Effector memory CD4-positive, alpha-beta T cell (primary cell): ENCODE results near the gene MAP3K14.
A peak's percentile ranks its signal among the peaks of the same experiment; 100 is the strongest.

ENCODE experiments used
- DNase-seq, 3 donors: peaks; one replicate each; pipeline ENCODE4 v3.0.0-alpha.2; 2020
- H3K27ac ChIP-seq: 2 replicates; pipeline ENCODE4 v1.7.0; 2013; ENCODE audit warnings: mild to moderate bottlenecking, low read length, moderate library complexity; ENCODE audit not compliant: insufficient read depth, poor library complexity, severe bottlenecking
- H3K27me3 ChIP-seq: replicated peaks from 2 replicates; pipeline ENCODE4 v1.7.0; 2013; ENCODE audit warnings: mild to moderate bottlenecking, low read length; ENCODE audit not compliant: insufficient read depth, control insufficient read depth, poor library complexity, severe bottlenecking
- H3K36me3 ChIP-seq: 2 replicates; pipeline ENCODE4 v1.7.0; 2013; ENCODE audit warnings: mild to moderate bottlenecking, low read length, moderate library complexity; ENCODE audit not compliant: control insufficient read depth, insufficient read depth
- H3K4me1 ChIP-seq: 2 replicates; pipeline ENCODE4 v1.7.0; 2013; ENCODE audit warnings: low read length, mild to moderate bottlenecking; ENCODE audit not compliant: control insufficient read depth, insufficient read depth, poor library complexity, severe bottlenecking
- H3K4me3 ChIP-seq: 2 replicates; pipeline ENCODE4 v1.7.0; 2013; ENCODE audit warnings: low read length, low read depth, mild to moderate bottlenecking; ENCODE audit not compliant: insufficient read depth, poor library complexity, severe bottlenecking
- H3K9me3 ChIP-seq: 2 replicates; pipeline ENCODE4 v1.7.0; 2013; ENCODE audit warnings: mild to moderate bottlenecking, low read length, moderate library complexity; ENCODE audit not compliant: control insufficient read depth
- total RNA-seq, 3 donors: gene quantifications; one replicate each; lab custom pipeline; 2026; lab: John Stamatoyannopoulos, UW

MAP3K14 gene
- total RNA-seq: 73.7 to 91.6 (median 76.1) reads per million in 3 donors

DNA sequence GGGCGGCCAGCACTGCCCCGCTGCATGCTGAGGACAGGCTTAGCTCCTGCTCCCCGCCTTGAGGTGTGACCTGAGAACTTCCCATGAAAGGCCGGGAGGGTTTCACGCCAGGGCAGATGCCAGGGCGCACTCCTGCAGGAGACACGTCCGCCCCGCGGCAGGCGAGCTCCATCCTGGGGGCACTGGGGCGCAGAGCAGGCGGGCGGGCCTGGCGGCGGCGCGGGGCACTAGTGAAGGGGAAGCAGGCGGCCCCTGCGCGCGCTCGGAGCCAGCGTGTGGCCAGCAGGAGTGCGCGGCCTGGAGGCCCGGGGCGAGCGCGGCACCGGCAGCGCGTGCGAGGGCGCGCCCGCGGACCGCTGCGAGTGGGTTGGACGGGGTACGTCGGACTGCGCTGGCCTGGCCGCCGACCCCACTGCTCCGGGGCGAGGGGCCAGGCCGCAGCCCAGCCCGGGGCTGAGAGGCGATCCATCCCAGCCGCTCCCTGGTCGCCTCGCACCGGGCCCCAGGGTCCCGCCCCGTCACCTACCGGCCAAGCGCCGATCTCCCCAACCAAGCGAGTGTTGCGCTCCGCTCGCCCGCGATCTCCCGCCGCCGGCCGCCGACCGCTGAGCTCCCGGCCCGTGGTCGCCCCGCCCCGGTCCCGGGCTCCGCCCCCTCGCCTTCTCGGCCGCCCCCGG, at the start of gene MAP3K14:
Gene MAP3K14, minus strand, starts transcription at position 587 of the 677 bp plus-strand sequence. CDS start 26,275 bp downstream, outside the sequence.
- H3K4me1 ChIP-seq: peaks cover 71% of the 10 kb centered on the region
- H3K27me3 ChIP-seq: no peaks in the 10 kb centered on the region
- no peaks in the 10 kb centered on the region for H3K9me3 ChIP-seq
- peak within 1 kb of the TSS; percentile 74 for H3K4me3 ChIP-seq
- DNase-seq: peak; percentile 48 to 56 (median 49)
- no peaks in the 10 kb centered on the region for H3K36me3 ChIP-seq
- H3K27ac ChIP-seq: peak within 1 kb of the TSS; percentile 80

GRCh38 chr17:45366049-45366448, 49.2 kb upstream of the MAP3K14 start:
- no peak for DNase-seq
- no peaks in the 10 kb centered on the region for H3K9me3 ChIP-seq
- no peaks in the 10 kb centered on the region for H3K36me3 ChIP-seq
- H3K27me3 ChIP-seq: no peaks in the 10 kb centered on the region
- H3K4me3 ChIP-seq: no peak overlapping the region
- H3K27ac ChIP-seq: no peak overlapping the region
- no peaks in the 10 kb centered on the region for H3K4me1 ChIP-seq

DNA sequence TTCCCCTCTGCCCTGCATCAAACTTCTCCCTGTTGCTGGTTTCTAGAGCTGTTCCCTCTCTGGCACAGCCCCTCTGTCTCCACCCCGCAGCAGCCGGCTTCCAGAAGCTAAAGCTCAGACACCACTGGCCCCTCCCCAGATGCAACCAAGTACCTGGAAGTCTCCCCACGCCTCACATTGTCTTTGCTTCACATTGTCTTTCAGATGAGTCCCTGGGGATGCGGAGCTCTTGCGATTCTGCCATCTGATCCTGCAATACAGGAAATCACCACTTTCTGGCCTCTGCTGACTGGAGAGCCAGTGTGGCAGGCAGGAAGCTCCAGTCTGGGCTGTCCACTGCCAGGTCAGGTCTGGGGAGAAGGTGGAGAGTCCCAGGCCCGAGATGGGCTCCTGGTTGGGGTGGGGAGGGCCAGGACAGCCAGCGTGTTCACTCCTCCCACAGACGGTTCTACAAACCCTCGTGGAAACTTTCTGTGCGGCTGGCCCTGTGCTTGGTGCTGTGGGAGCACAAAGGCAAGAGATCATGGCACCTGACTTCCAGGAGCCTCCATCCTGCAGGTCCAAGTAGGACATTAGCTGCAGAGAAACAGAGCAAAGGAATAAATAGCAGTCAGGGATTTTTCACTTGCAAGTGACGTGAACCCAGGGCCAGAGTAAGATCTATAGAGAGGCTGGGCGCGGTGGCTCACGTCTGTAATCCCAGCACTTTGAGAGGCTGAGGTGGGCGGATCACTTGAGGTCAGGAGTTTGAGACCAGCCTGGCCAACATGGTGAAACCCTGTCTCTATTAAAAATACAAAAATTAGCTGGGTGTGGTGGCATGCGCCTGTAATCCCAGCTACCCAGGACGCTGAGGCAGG, 47.9 kb upstream of the MAP3K14 start:
- H3K4me1 ChIP-seq: no peaks in the 10 kb centered on the region

DNA sequence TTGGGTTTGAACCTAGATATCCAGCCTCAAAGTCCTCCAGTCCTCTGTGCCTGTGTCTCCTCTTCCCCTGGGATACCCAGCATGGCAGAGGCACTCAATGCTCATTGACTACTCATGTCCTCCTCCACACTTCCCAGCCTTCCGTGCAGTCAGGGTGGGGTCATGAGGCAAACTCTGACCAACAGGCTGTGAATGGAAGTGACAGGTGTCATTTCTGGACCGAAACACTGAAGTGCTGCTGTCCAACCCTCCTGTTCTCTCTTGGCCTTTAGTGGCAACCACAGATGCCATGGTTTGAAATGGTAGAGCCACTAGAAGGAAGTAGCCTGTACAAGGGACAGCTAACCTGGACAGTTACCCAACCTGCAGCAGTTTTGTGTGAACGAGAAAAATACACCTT, 46.7 kb upstream of the MAP3K14 start:
- DNase-seq: no peak
- Histone ChIP-seq H3K27me3 (no peaks in the 10 kb centered on the region), H3K4me3 (no peak overlapping the region), H3K27ac (no peak overlapping the region), H3K4me1 (no peaks in the 10 kb centered on the region), H3K36me3 (no peaks in the 10 kb centered on the region), H3K9me3 (no peaks in the 10 kb centered on the region)

More for the DNA sequence above, 47.9 kb upstream of the MAP3K14 start:
- no peak for DNase-seq
- H3K4me3 ChIP-seq: no peak overlapping the region
- H3K27ac ChIP-seq: no peak overlapping the region
- no peaks in the 10 kb centered on the region for H3K27me3 ChIP-seq
- no peaks in the 10 kb centered on the region for H3K36me3 ChIP-seq
- no peaks in the 10 kb centered on the region for H3K9me3 ChIP-seq

DNA sequence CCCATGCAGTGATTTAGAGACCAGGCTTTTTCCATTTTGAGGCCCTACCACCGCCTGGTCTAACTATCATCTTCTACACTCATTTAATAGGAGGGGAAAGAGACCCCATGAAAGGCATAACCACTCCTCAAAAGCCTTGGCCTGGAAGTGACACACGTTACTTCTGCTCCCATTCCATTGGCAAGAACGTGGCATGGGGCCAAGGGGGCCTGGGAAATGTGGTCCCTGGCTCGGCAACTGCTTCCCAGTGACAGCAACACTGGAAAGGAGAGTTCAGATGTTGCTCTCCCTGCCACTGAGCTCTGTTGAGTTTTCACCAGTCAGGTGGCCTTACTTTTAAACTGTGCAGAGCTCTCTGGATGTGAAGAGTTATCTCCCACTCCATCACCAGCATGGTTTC, 45.2 kb upstream of the MAP3K14 start:
- no peak overlapping the region for H3K27ac ChIP-seq
- no peaks in the 10 kb centered on the region for H3K4me1 ChIP-seq
- DNase-seq: no peak
- no peaks in the 10 kb centered on the region for H3K36me3 ChIP-seq
- H3K9me3 ChIP-seq: no peaks in the 10 kb centered on the region
- H3K27me3 ChIP-seq: no peaks in the 10 kb centered on the region
- H3K4me3 ChIP-seq: no peak overlapping the region

DNA sequence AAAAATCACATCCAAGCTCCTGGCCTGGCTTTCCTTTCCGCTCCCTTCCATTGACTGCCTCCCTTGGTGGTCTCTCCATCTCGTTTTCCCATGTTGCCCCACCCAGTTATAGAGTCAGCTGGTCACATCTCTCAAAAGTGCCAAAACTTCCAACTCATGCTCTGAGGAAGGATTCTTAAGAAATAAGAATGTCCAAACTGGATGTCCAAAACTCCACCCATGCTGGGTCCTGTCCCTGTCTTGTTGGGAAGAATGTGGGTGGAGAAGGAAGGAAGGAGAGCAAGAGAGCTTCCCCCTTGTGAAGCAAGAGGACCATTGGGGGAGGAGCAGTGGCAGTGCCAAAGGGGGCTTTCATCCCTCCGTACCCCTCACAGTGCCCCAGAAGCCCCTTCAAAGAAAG, 44.6 kb upstream of the MAP3K14 start:
- Histone ChIP-seq H3K9me3 (no peaks in the 10 kb centered on the region), H3K4me3 (no peak overlapping the region), H3K36me3 (no peaks in the 10 kb centered on the region), H3K27ac (no peak overlapping the region), H3K4me1 (no peaks in the 10 kb centered on the region), H3K27me3 (no peaks in the 10 kb centered on the region)
- DNase-seq: no peak

DNA sequence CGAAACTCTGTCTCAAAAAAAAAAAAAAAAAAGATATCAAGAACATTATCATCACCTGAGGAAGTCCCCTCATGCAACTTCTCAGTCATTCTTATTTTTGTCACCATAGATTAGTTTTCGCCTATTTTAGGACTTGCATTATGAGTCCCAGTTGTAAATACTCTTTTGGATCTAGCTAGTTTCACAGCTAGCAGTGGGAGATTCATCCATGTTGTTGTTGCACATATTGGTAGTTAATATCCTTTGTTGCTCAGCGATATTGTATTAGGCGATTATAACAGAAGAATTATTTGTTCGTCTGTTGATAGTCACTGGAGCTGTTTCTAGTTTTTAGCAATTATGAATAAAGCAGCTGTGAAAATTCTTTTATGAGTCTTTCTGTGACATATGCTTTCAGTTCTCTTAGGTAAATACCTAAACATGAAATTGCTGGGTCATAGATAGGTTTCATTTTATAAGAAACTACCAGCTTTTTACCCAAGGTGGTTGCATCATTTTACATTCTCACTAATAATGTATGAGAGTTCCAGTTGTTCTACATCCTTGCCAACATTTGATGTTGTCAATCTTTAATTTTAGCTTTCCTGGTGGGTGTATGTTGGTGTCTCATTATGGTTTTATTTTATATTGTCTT, 40.7 kb upstream of the MAP3K14 start:
- H3K36me3 ChIP-seq: no peaks in the 10 kb centered on the region
- no peaks in the 10 kb centered on the region for H3K4me1 ChIP-seq
- no peak overlapping the region for H3K27ac ChIP-seq
- no peak for DNase-seq
- no peak overlapping the region for H3K4me3 ChIP-seq
- no peaks in the 10 kb centered on the region for H3K9me3 ChIP-seq
- no peaks in the 10 kb centered on the region for H3K27me3 ChIP-seq

DNA sequence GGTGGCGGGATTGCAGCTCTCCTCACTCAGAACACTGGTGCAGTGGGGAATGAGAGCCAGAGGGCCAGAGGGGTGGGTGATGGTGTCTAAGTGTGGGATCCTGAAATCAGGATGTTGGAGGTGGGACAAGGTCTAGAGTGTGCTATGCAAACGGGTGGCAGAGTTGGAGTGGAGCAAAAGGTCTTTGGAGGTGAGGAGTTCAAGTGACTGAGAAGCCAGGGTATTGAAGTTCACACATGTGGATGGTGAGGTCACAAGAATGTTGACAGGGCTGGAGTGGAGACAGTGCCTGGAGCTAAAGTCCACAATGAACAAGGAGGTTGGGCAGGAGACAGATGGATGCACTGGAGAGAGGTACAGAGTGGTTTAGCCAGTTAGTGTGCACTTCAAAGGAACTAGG, 38.3 kb upstream of the MAP3K14 start:
- Histone ChIP-seq H3K27ac (no peak overlapping the region), H3K27me3 (no peaks in the 10 kb centered on the region), H3K4me1 (no peaks in the 10 kb centered on the region), H3K36me3 (no peaks in the 10 kb centered on the region), H3K9me3 (no peaks in the 10 kb centered on the region), H3K4me3 (no peak overlapping the region)
- no peak for DNase-seq

DNA sequence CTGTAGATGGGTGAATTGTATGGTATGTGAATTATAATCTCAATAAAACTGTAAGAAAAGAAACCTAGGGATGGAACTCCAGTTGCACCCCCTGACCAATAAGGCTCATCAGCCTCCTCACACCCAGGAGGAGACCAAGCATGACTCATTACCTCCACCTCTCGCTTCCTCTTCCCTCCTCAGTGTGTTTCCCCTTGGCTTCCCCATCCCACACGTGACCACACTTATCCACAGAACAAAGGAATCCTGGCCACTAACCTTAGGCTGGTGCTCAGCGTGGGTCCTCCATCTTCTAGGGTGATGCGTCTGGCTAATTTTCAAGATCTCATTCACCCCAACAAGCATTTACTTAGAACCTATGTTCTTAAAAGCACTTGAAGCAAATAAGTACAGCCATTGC, 36.2 kb upstream of the MAP3K14 start:
- Histone ChIP-seq H3K9me3 (no peaks in the 10 kb centered on the region), H3K36me3 (no peaks in the 10 kb centered on the region), H3K27me3 (no peaks in the 10 kb centered on the region), H3K4me1 (no peaks in the 10 kb centered on the region), H3K4me3 (no peak overlapping the region), H3K27ac (no peak overlapping the region)
- no peak for DNase-seq

- Histone ChIP-seq H3K4me3 (no peak overlapping the region), H3K4me1 (no peaks in the 10 kb centered on the region), H3K27me3 (no peaks in the 10 kb centered on the region), H3K36me3 (no peaks in the 10 kb centered on the region), H3K9me3 (no peaks in the 10 kb centered on the region), H3K27ac (no peak overlapping the region)
- DNase-seq: no peak
Measured at GRCh38 chr17:45351831-45352230, 35.0 kb upstream of the MAP3K14 start.
